Endothelial cell of umbilical vein (primary cell): ENCODE data around the gene SCO2. TPM values are rescaled to one million over a fixed set of nuclear protein-coding genes. Genes with fewer than 3 reads are reported as not detected.

Experiments
- BruUV-seq: library from RNA; stranded (reverse); fragments of 400-500 nt; replicated peaks from 2 replicates; lab custom pipeline; 2021; lab: Mats Ljungman, UMichigan
- CTCF ChIA-PET: fragments of 300-600, 350-600 bp; sonication (Branson Sonifier 250); formaldehyde crosslinking; loops from one replicate; lab custom pipeline; 2021; ENCODE audit warnings: antibody characterized with exemption, inconsistent platforms; lab: Charles Lee
- POLR2A ChIA-PET: fragments of 300-600, 350-600 bp; sonication (Branson Sonifier 250); formaldehyde crosslinking; loops from one replicate; lab custom pipeline; 2021; ENCODE audit warnings: antibody characterized with exemption, inconsistent platforms; lab: Charles Lee
- DNase-seq: peaks from one replicate; pipeline ENCODE4 v3.0.0-alpha.2; 2011; ENCODE audit warnings: low read depth, low spot score
- FAIRE-seq: peaks from 2 replicates; lab custom pipeline; 2011; peaks lifted over from hg19 to GRCh38; lab: Jason Lieb, UNC
- H2AFZ ChIP-seq: 2 replicates; pipeline ENCODE4 v1.6.0; 2012; ENCODE audit warnings: low read depth, low read length, control low read depth, inconsistent platforms
- H3K27ac ChIP-seq: 2 replicates; pipeline ENCODE4 v1.5.1; 2011; ENCODE audit warnings: low read depth, mild to moderate bottlenecking, control low read depth, low read length, moderate library complexity; ENCODE audit not compliant: insufficient read depth
- H3K27me3 ChIP-seq, 2 experiments: 2 replicates each; pipeline versions ENCODE4 v1.6.0 to v1.6.1; 2011; ENCODE audit warnings: low read length in 2 of 2, mixed read lengths in 1 of 2; ENCODE audit not compliant: control insufficient read depth in 2 of 2, insufficient read depth in 2 of 2
- H3K36me3 ChIP-seq, 2 experiments: 2 replicates in 1 of 2; 3 replicates in 1 of 2; pipeline ENCODE4 v1.5.1; 2011; ENCODE audit warnings: low read length in 2 of 2, mild to moderate bottlenecking in 1 of 2, moderate library complexity in 1 of 2; ENCODE audit not compliant: control insufficient read depth in 2 of 2, insufficient read depth in 2 of 2; ENCODE audit errors: extremely low read depth in 1 of 2
- H3K4me1 ChIP-seq: 3 replicates; pipeline ENCODE4 v1.5.1; 2011; ENCODE audit warnings: mild to moderate bottlenecking, low read length; ENCODE audit not compliant: control insufficient read depth, insufficient read depth; ENCODE audit errors: extremely low read depth
- H3K4me2 ChIP-seq: 2 replicates; pipeline ENCODE4 v1.6.1; 2011; ENCODE audit warnings: low read length, control low read depth, mixed read lengths; ENCODE audit not compliant: insufficient read depth
- H3K4me3 ChIP-seq, 3 experiments: fragments of 200-600 bp in 1 of 3; sonication (generic), shearing (Covaris generic) in 1 of 3; replicated peaks in 1 of 3; 2 replicates each; pipeline ENCODE4 v1.5.1; 2011 to 2016; ENCODE audit warnings: control low read depth in 3 of 3, low read length in 3 of 3, mild to moderate bottlenecking in 2 of 3, inconsistent platforms in 1 of 3, low read depth in 1 of 3, moderate library complexity in 1 of 3; ENCODE audit not compliant: insufficient read depth in 1 of 3
- H3K79me2 ChIP-seq: 2 replicates; pipeline ENCODE4 v1.6.0; 2012; ENCODE audit warnings: low read length, inconsistent platforms; ENCODE audit not compliant: control insufficient read depth, insufficient read depth
- H3K9ac ChIP-seq: replicated peaks from 2 replicates; pipeline ENCODE3; 2011; ENCODE audit warnings: low read length, control low read depth; ENCODE audit not compliant: insufficient read depth; ENCODE audit errors: extremely low read depth
- H3K9me1 ChIP-seq: replicated peaks from 3 replicates; pipeline ENCODE4 v1.6.0; 2011; ENCODE audit warnings: mild to moderate bottlenecking, low read length; ENCODE audit not compliant: control insufficient read depth, insufficient read depth; ENCODE audit errors: extremely low read depth
- H3K9me3 ChIP-seq: replicated peaks from 2 replicates; pipeline ENCODE4 v1.5.1; 2012; ENCODE audit warnings: low read length, inconsistent platforms; ENCODE audit not compliant: control insufficient read depth, insufficient read depth
- H4K20me1 ChIP-seq: replicated peaks from 2 replicates; pipeline ENCODE3; 2011; ENCODE audit warnings: mild to moderate bottlenecking, low read length; ENCODE audit not compliant: control insufficient read depth, insufficient read depth; ENCODE audit errors: extremely low read depth
- EZH2 ChIP-seq: IDR thresholded peaks from 2 replicates; pipeline ENCODE4 v1.6.1; 2012; ENCODE audit warnings: borderline replicate concordance, low read depth, mild to moderate bottlenecking, moderate library complexity, low read length, inconsistent platforms; ENCODE audit not compliant: severe bottlenecking
- FOS ChIP-seq: IDR thresholded peaks from 2 replicates; pipeline ENCODE4 v1.6.1; 2011; ENCODE audit warnings: mild to moderate bottlenecking, low read length, moderate library complexity, borderline replicate concordance; ENCODE audit not compliant: insufficient read depth
- JUN ChIP-seq: IDR thresholded peaks from 2 replicates; pipeline ENCODE4 v1.6.1; 2011; ENCODE audit warnings: borderline replicate concordance, low read depth; ENCODE audit not compliant: insufficient read length, insufficient read depth
- MAX ChIP-seq: IDR thresholded peaks from 2 replicates; pipeline ENCODE4 v1.6.1; 2011; ENCODE audit not compliant: insufficient read depth, insufficient read length
- MYC ChIP-seq: IDR thresholded peaks from one replicate; pipeline ENCODE4 v1.6.1; 2011; ENCODE audit warnings: mild to moderate bottlenecking, low read depth, low read length
- POLR2A ChIP-seq: IDR thresholded peaks from 2 replicates; pipeline ENCODE4 v1.6.1; 2012; ENCODE audit warnings: low read depth, mild to moderate bottlenecking, control low read depth, low read length
- POLR2AphosphoS5 ChIP-seq: IDR thresholded peaks from 2 replicates; pipeline ENCODE4 v1.6.1; 2012; ENCODE audit warnings: low read depth, mild to moderate bottlenecking, control low read depth, low read length, moderate library complexity; ENCODE audit not compliant: insufficient read depth
- dilution Hi-C: fragments of 300-500 bp; cut with MboI; formaldehyde crosslinking; loops from one replicate; pipeline ENCODE4 v1.15.0; 2019; ENCODE audit warnings: low sequenced_read_pairs; ENCODE audit not compliant: extremely low pct_ligation_motif_present
- intact Hi-C: fragments of 100-400 bp; cut with micrococcal nuclease; formaldehyde crosslinking; loops from one replicate; pipeline ENCODE4 v1.10.0; 2022
- polyA plus RNA-seq, 4 experiments: library from polyadenylated mRNA; depleted of rRNA in 3 of 4; stranded (reverse) in 3 of 4; unstranded in 1 of 4; fragments of >200 nt; gene quantifications; 2 replicates each; pipeline versions ENCODE4 v1.2.1 to v1.2.3, GENCODE V29; 2011 to 2012; ENCODE audit warnings: missing spikeins in 1 of 4
- total RNA-seq: library from RNA; stranded (reverse); gene quantifications from 2 replicates; pipeline ENCODE4 v1.2.3, GENCODE V29; 2021

The SCO2 gene
- total and polyA plus RNA-seq, 2 donors (not counting 3 experiments of a cell fraction or from before 2014, with no cell fraction given) = 3.5 to 3.7 TPM

GRCh38 chr22:50545522-50546325 lies 20.3 kb upstream of the SCO2 start, which contains the start of gene KLHDC7B:
KLHDC7B (plus strand) TSS chr22:50545899; CDS start chr22:50546244, 345 bp downstream.
- no peak within 1 kb of the TSS for H3K4me2 ChIP-seq
- no peaks in the 10 kb centered on the region for H3K9me3 ChIP-seq
- H3K27ac ChIP-seq = no peak within 1 kb of the TSS
- dilution Hi-C loops = no loop called here
- peaks cover 27 to 40% of the 10 kb centered on the region in 2 experiments for H3K27me3 ChIP-seq
- BruUV-seq = no TSS peak
- no peak within 1 kb of the TSS for H2AFZ ChIP-seq
- intact Hi-C loops = loop anchor here (2.0 kb wide), 1 partner anchor 15 kb away; no protein-coding TSS in a partner anchor
- no peaks in the 10 kb centered on the region for H3K9me1 ChIP-seq
- no peaks in the 10 kb centered on the region for H3K79me2 ChIP-seq
- H3K4me3 ChIP-seq = no peak within 1 kb of the TSS
- H3K9ac ChIP-seq = no peak within 1 kb of the TSS
- TF ChIP-seq JUN (no peak), MAX (no peak), FOS (no peak), POLR2A (no peak), EZH2 (no peak)
- no peaks in the 10 kb centered on the region for H3K36me3 ChIP-seq
- FAIRE-seq (no peak), DNase-seq (no peak)
- CTCF ChIA-PET = interaction anchor here (0.5 to 2.3 kb wide), 3 partner anchors 17 to 20 kb away, joined by 3 to 9 read pairs (median 7); partner anchors contain the start of genes SCO2 and SYCE3
- no peaks in the 10 kb centered on the region for H4K20me1 ChIP-seq
- H3K4me1 ChIP-seq = no peaks in the 10 kb centered on the region
- POLR2A ChIA-PET = no interaction called here

GRCh38 chr22:50544746-50545253 lies 19.4 kb upstream of the SCO2 start:
- H2AFZ ChIP-seq = no peak overlapping the region

More at GRCh38 chr22:50544746-50545253, 19.4 kb upstream of the SCO2 start:
- Histone ChIP-seq H3K36me3 (no peaks in the 10 kb centered on the region), H3K9me1 (no peaks in the 10 kb centered on the region), H3K9ac (no peak overlapping the region), H3K4me3 (no peak overlapping the region), H3K9me3 (no peaks in the 10 kb centered on the region), H3K4me2 (no peak overlapping the region), H3K4me1 (no peaks in the 10 kb centered on the region), H3K27me3 (peaks cover 20 to 34% of the 10 kb centered on the region in 2 experiments), H4K20me1 (no peaks in the 10 kb centered on the region), H3K79me2 (no peaks in the 10 kb centered on the region), H3K27ac (no peak overlapping the region)
- intact Hi-C loops = loop anchor here (2.0 kb wide), 1 partner anchor 16 kb away; no protein-coding TSS in a partner anchor
- DNase-seq = no peak
- no TSS peak for BruUV-seq
- FAIRE-seq = no peak
- POLR2A ChIA-PET = no interaction called here
- TF ChIP-seq MYC (no peak), POLR2A (no peak), FOS (no peak), POLR2AphosphoS5 (no peak), EZH2 (no peak)
- dilution Hi-C loops = no loop called here
- CTCF ChIA-PET = interaction anchor here (0.5 to 2.3 kb wide), 4 partner anchors 17 to 74 kb away, joined by 3 to 9 read pairs (median 6); partner anchors contain the start of genes SCO2 and SYCE3
